Stimulated activated CD8-positive, alpha-beta memory T cell treated with anti-CD3 and anti-CD28 coated beads, Interleukin-12 subunit alpha, Interleukin-12 subunit beta, amount 100 ng/mL, for 1 hour (primary cell): ENCODE results near the gene ARHGAP15.

ENCODE experiments used
- DNase-seq: peaks from one replicate; pipeline ENCODE4 v3.0.0-alpha.2; 2020; ENCODE audit warnings: low read depth

ARHGAP15 gene

DNA sequence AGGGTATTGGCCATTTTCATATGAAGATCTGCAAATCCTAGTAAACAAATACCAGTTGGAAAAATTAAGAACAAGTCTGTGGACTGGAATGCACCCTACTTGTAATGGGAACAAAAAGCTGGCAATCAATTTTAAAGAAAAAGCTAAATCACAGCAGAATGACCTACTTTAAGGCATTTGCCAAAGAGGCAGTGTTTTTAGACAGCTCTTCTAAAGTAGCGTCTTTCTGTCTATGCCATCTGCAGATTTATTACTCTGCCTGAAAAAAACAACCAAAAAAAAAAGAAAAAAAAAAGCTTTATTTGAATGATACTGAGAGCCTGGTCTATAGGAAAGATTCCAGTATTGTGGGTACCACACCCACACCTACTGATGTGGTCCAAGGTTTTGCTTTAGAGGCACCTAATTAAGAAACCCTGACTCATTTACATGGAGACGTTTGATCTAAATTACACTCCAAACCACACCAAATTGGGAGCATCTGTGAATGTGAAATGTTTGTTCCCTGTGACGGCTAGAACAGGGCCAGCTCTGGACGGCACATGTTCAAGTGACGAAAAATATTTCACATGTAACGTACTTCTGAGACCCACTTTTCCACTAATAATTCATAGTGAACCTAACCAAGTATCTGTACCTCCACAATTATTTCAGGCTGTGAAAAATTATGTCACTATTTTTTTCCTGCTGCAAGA is 597.1 kb downstream of the ARHGAP15 start:
- no peak for DNase-seq

DNA sequence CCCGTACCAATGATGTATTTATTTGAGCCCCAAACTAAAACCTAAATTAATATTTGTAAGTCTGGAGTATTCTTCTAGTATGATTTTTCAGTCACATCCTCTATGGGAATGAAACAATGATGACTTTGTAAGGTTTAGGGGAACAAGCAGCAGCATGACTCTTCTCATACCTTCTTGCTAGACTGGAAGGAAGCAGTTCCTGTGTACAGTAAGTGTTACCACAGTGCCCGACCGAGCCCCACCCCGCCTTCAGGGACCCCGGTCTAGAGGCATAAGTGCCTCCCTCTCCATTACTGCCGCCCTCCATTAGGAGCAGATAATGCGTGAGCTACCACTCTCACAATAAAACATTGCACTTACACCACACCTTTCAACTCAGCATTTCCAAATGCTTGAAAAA is 599.3 kb downstream of the ARHGAP15 start:
- DNase-seq = no peak

DNA sequence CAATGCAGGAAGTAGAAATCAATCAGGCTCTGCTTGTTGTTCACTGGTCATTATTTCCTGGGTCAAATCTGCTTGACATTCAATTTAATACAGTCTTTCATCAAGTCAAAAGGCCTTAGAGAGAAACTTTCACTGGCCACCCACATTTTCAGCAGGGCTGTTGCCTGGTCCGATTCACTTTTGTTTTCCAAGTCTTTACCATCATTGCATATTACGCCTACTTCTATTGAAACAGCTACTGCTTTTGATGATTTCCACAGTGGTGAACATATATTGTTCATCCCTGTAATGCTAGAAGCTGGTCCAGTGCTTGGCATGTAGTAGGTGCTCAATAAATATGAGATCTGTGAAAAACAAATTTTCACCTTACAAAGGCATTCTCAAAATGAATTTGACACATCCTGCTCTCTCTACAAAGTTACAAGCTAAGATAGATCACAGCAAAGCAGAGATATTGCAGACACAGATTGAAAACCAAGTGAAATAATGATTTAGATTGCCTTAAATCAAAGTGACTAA is 600.1 kb downstream of the ARHGAP15 start:
- no peak for DNase-seq

DNA sequence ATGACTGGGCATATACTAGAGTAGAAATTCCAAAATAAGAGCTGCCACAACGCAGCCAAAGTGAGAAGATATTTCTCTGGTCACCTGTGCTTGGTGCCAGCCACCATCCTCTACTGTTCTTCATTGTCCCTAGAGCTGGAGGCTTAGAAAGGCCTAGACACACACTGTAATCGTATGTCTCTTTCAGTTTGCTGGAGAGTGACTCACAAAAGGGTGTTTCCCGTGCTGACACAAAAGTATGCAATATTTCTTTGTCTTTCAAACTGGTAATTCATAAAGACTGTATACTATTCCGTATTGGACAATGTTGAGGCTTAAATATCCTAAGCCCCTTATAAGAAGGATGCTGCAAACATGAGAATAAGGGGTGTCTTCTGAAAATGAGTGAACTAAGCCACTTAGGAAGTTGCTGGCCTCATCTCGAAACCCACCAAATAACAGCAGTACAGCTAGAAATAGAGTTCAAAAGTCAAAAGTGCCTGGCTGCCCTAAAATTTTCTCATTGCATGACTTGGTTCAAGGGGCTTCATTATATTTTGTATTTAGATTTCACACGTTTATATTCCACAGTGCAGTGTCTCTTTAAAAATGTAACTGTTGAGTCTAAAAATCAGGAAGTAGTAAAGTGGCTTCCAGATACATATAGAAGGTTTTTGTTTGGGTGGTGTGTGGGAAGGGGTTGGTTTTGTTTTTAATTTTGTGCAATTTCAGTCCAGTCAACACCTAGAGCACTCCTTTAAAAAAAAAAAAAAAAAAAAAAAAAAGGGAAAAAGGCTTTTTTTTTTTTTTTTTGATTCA is 601.1 kb downstream of the ARHGAP15 start:
- no peak for DNase-seq

DNA sequence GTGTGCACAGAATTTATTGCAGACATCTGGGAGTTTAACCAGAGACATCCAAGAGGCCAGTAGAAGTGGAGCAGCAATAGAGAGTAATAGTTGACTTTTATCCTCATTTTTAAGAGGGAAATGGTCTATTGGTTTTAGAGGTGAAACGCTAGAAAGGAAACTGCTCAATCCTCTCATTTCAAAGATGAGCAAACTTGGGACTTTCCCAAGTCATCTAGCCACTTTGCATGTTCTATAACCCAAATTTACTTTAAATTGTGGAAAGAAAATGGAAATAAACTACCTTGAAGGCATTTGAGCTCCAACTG is 601.7 kb downstream of the ARHGAP15 start:
- DNase-seq = no peak

DNA sequence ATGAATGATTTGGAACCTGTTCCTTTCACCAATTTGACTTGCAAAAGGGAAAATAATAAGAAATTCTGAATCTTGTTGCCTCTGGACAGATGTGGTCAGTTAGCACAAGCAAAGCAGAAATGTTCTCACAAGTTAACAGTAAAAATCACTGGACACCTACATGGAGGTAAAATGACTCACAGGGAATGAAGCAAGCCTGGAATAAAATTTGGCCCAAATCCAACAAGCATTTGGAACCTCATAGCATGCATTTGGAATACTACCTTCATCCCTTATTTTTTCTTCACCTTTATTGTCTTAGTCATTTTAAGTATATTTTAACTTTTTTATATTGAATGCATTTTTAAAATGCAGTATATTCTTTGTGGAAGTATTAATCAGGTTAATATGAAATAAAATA is 602.9 kb downstream of the ARHGAP15 start:
- no peak for DNase-seq

DNA sequence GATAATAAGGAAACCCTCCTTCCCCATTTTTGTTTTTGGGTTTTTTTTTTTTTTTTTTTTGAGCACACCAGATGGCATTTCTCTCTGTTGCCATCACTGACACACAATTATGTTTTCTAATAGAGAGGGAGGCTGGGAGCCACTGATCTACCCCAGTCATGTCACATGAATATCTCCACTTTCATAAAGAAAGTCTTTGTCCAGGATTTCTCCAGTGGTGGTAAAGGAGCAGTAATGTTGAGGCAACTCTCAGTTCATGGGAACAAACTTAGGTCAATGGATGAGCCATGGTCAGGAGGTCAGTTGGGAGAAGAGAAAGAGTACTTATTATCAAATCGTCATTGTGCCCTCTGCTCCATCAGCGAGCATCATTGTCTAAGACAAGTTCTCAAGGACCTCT is 603.7 kb downstream of the ARHGAP15 start:
- DNase-seq = no peak

DNA sequence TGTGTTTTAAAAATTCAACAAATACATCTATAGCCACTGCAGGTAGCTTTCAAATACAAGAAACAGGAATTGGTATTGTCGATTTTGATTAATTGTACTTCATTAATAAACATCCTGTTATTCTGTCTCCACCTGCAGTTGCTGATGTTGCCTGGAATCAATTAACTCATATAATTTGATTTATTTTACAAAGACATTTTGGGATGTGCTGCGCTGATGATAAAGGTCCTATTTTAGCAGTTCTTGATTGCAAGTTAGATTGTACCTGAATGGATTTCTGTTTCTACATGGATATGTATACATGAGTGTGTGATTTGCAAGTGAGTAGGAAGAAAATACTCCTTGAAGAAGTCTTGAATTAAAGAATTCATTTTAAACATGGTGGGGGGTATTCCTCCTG is 605.3 kb downstream of the ARHGAP15 start:
- no peak for DNase-seq

DNA sequence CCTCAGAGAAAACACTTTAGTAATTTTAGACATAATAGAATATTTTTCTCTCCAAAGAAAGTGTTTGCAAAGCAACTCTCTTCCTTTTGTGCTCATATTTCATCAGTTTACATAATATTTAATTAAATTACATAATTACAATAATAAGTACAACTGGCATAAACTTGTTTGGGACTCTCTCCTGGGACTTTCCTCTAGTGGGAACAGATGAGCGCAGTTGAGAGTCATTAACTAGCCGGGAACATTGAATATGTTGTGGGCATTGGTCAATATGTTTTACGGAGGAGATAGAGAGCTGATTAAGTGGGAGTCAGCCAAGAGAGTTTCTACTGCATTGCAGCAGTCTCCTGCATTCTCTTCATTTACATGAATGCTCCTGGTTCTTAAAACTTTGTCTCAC is 607.7 kb downstream of the ARHGAP15 start:
- DNase-seq = no peak

DNA sequence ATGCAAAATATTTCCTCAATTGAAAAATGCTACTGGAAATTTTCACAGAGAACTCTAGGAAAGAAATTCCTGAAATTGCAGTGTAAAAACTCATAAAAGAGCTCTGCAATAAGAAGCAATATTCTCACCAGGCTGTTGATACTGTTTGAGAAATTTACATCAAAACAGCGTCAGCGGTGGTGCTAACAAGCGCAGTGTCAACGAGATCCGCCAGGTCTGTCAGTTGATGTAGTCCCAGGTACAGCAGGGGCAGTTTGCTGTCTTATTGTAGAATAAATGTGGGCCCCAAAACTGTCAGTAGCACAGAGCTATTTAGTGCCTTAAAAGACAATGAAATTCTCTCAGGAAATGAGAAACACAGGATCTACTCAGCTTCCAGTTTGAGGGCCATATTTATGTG is 611.2 kb downstream of the ARHGAP15 start:
- DNase-seq = no peak

DNA sequence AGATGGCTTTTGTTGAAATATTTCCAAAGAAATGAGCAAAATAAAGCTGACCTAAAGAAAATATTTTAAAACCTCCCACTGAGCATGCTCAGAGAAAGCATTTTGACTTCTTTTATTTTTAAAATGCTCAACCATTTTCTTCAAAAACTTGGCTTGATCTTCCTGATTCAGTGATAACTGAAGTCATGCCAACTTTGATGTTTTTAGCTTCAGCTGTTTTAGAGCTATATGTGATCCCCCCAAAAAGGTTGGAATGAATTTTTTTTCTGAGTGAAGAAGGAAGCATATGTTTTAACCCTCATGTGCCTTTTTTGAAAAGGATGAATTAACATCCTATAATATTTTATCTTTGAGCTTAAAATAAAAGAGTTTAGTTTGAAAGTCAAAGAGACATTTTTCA is 612.0 kb downstream of the ARHGAP15 start:
- no peak for DNase-seq

DNA sequence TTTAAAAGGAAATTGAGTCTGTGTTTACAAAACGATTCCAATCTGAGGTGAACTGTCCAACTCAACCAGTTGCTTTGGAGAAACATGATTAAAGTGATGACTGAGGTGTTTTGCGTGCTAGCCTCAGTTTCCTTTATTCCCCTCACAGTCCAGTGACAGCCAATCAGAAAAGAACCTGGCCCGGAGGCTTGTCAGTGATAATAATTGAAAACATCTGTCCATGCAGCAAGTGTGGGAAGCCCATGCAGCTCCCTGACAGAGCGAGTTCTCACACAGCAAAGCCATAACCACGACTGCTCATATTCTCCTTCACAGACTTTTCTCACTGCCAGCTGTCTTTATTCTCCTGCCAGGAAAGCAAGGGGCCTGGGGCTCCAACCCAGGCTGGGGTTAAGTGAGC is 613.4 kb downstream of the ARHGAP15 start:
- no peak for DNase-seq

DNA sequence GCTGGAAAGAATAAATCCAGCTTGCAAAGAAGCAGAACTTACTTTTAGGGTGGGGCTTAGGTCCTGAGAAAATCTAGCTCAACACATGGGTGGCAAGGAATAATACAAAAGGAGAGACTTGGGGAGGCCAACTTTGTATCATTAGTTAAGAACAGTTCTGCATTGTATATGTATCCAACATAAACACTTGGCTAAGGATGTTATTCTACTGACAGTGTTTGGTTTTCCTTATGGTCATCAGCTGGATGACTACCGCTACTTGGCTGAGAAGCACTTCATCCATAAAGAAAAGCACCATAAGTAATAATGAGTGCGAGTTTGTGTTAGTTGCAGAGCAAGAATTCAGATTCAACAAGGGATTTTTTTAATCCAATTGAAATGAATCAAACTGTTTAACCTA is 614.9 kb downstream of the ARHGAP15 start:
- DNase-seq = no peak

DNA sequence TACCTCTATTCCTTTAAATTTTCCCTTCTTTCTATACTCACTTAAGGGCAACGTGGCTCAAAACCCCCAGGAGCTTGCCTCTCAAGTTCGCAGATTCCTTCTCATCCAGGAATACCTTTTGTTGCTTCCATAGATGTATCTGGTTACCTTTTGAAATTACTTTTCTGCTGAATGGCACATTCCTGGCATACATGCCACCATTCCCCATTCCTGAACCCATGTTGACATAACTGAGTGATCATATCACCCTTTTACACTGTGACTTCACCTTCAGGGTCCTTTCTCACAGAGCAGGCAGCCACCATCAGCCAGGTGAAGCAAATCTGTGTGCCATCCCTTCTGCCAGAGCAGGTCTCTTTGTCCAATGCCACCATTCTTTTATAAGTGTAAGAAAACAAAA is 615.8 kb downstream of the ARHGAP15 start:
- DNase-seq = no peak

DNA sequence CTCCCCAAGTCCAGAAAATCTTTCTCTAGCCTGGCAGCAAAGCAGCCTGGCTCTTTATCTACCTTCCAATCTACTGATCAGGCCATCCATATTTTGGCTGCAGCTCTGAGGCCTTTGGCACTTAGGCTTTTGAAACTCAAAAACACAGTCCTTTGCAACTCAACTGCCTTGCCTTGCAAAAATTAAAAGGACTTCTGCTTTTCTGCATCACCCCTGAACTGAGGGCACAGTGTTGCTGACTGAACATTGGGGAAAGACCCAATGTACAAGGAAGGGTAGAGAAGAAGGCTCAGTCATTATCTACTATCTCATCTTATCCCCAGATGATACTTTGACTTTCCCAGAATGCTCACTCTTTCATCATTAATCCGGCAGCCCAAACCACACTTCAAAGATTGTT is 625.5 kb downstream of the ARHGAP15 start:
- DNase-seq = no peak

DNA sequence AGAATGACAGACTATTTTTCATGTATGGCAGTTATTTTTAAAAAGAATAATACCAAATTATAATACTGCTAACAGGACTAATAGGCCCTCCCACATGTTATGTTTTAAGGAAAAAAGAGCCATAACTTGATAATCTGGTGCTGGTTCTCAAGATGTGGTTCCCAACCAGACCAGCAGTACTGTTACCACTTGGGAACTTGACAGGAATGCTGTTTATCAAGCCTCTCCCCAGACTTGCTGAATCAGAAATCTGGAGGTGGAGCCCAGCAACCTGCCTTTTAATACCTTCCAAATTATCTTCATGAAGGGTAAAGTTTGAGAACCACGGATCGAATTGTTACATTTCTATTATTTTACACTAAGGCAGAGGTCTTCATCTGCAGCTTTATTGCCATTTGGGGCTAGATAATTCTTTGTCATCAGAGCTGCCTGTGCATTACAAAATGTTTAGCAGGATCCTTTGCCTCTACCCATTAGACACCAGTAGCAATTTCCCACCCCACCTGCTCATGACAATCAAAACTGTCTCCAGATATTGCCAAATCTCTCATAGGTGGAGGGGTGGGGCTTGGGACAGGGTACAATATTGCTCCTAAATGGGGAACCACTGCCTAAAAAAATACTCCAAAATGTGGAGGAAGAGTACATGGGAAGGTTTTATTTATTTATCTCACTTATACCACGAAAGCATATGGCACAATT is 629.6 kb downstream of the ARHGAP15 start:
- DNase-seq = no peak

DNA sequence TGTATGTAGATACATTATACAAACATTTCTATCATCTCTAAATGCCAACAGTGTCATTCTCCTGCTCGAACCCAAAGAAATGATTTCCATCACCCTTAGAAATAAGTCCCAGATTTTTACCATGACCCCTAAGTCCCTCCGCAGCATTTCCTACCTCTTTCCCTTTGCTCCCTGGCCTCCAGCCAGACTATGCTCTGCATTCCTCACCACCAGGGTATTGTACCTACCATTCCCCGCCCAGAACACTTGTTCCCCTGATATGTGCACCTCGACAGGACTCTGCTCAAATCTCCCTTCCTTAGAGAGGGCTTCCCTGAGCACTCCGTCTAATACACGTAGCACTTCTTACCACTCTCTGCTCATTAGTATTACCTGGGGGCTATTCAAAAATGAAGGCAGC is 630.2 kb downstream of the ARHGAP15 start:
- no peak for DNase-seq

DNA sequence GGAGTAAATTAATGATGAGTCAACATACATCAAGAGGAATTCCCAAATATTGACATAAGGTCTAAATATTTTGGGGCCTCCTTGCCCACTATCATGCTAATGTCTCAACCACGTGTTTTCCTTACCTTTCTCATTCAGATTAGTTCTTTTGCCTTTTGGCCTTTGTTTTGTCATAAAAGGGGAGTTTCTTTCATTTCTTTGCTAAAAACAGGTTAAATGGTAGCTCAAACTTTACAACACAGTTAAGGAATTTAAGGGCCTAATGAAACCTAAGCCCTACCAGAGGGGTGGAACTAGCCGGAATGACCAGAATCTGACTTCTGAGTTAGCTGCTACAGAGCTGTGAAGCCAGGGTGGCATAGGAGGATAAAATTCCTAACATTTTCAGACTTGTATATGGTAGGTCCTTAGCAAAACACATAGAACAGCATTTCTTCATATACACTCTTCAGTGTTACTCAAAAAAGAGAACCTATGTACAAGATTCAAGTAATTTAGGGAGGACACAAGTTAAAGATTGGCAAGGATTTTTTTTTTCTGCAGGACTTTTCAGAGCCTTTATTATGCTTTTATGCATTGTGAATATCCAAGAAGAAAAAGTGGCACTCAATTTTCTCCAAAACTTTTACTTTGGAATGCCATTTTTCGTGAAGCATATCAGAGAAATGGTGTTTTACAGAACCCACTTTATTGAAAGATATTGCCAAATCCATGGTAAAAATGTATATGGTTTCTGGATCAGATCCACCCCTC is 633.1 kb downstream of the ARHGAP15 start:
- DNase-seq = no peak

DNA sequence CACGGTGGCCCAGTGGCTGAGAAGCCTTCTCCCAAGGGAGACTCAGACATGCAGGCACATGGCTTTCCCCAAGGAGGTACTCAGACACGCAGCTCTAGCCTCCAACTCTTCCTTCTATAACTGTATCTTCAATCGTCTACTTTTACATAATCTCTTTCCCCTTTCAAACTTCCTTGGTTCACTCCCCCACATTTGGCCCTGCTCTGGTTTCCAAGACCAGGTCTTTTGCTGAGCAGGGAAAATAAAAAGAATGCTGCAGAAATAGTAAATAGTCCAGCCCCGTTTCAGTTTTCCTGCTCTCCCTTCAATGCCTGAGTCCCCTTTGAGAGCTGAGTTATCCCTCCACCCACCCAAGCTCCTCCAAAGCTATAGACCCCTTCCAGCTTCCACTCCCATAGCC is 635.0 kb downstream of the ARHGAP15 start:
- DNase-seq = no peak

DNA sequence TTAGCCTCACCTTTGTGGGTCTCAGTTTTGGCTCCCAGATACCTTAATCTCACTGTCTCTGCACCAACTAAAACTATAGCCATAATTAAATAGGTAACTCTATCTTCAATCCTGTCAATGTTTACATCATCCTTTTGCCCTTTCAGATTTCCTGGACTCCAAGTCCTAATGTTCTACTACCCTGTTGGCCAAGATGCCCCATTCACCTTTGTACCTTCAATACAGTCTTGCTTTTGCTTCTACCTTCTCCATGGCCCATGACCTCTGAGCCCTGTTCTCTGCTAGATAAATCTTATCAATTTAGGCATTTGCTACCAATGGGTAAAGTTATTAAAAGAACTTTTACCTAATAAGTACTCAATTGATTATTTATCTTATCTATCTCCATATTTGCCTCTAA is 635.5 kb downstream of the ARHGAP15 start:
- DNase-seq = no peak

DNA sequence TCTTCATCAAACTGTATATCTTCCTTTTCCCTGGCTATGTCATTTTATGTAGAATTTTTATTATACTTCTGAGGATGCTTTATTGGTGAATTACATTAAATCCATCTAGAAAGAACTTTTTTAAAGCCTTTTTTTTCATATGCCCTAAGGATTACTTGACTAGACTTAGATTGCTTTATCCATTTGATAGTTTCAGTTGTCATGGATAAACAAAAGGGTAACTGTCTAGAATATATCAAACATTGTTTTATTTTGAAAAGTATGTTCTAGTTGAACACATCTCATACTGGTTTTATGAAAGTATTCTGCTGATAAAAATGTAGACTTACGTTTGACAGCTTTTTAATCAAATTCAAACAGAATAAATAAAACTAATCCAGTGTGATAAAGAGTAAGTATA is 639.8 kb downstream of the ARHGAP15 start:
- no peak for DNase-seq

DNA sequence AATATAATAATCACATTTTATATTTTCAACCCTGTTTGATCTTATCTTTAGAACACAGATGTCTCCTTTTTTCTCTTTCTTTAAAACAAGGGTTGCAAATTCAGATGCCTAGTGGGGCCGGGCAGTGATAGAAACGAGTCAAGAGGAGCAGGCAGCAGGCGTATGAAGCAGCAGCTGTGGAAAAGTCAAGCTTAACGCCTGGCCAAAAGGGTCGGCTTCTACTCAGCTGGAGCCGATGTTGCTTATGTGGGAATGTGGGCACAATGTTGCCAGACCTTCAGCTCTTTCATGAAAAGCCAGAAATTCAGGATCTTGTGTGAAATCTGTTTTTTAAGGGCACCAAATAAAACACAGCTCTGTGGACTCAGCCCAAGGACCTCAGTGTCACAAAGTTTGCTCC is 642.7 kb downstream of the ARHGAP15 start:
- DNase-seq = no peak
